ENCODE results near the gene ZDHHC14.
"Not testable (repeated sequence)": the region's sequence is repeated elsewhere in the genome, so short reads cannot be mapped to it uniquely, and the experiment has no call there.

The ZDHHC14 gene

DNA sequence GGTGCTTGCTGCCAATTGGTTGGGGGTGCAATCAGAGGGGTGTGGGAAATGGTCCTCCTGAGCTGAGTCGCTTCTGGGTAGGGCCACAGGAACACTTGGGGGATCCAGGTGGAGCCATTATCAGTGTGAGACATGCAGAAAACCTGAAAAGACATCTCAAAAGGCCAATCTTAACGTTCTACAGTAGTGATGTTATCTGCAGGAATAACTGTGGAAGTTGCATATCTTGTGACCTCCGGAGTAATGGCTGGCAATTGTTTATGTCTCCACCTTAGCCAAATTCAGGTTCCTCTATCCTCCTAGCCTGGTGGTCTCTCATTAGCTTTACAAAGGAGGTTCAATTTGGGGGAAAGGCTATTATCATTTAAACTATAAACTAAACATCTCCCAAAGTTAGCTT is 327.2 kb downstream of the ZDHHC14 start:
- DNase-seq, result no peak

DNA sequence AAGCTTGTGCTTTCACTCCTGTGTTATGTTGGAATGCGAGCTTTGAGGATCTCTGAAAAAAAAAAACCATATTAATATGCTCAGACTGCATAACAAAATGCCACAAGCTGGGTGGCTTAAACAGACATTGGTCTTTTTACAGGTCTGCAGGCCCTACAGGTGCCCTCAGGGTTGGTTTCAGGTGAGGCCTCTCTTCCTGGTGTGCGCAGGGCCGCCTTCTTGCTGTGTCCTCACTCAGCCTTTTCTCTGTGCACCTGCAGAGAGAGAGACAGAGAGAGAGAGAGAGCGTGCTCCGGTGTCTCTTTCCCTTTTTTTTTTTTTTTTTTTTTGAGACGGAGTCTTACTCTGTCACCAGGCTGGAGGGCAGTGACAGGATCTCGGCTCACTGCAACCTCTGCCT is 327.9 kb downstream of the ZDHHC14 start:
- no peak for DNase-seq

DNA sequence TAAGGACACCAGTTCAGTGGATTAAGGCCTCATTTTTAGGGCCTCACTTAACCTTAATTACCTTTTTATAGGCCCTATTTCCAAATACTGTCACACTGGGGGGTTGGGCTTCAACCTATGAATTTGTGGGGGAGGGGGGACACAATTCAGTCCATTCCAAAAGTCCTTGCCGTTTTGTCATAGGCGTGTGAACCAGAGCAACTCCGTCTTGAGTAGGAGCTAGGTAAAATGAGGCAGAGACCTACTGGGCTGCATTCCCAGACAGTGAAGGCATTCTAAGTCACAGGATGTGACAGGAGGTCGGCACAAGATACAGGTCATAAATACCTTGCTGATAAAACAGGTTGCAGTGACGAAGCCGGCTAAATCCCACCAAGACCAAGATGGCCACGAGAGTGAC is 328.6 kb downstream of the ZDHHC14 start:
- no peak for DNase-seq

DNA sequence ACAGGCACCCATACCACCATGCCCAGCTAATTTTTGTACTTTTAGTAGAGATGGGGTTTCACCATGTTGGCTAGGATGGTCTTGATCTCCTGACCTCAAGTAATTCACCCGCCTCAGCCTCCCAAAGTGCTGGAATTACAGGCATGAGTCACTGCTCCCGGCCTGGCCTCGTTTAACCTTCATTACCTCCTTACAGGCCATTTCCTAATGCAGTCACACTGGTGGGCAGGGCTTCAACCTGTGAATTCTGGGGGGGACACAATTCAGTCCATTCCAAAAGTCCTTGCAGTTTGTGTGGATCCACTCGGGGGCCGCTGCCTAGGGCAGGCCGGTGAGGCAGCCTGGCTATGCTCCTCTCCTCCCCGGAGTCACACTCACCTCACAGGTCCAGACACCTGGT is 329.6 kb downstream of the ZDHHC14 start:
- DNase-seq, result no peak

DNA sequence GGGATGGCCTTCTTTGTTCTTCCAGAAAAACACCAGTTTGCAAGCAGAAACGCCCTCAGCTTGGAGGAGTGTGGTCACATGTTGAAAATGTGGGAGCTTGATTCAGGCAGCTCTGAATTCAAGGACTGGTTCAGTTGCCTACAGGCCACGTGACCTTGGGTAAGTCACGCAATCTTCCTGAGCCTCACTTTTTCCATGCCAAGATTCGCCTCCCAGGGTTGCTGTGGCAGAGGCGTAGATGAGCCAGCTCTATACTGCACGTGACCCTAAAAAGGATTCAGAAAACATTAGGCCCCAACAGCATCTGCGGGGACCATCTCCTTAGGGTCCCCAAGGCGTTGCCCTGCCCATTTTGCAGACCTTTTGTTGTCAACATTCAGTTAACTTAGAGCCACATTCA is 330.1 kb downstream of the ZDHHC14 start:
- no peak for DNase-seq

DNA sequence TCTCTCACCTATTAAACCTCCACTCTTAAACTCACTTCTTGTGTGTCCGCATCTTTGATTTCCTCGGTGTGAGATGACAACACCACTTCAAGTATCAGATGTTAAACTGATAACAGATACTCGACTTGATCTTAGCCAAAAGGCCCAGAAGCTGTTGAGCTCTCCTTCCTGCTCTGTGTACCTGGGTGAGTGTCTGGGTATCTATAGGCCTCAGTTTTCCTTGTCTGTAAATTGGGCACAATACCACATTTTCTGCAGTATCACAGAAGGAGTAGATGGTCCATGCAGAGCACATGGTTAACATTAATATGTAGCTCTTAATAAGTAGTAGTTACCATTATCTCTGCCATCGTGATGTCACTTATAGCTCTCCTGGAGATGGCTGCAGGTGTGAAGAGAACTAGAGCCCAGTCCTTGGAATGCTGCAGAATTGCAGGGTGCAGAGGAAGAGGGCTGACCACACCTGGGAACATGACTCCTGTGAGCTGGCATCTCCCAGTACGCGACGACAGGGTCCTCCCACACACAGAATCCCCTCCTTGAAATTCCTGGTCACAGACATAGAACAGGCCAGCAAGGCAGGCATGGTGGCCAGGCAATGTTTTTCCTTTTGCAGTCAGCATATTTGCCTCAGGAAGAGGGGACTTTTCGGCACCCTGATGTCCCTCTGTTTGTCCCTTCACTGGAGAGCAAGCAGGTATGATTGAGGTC is 331.8 kb downstream of the ZDHHC14 start:
- no peak for DNase-seq

DNA sequence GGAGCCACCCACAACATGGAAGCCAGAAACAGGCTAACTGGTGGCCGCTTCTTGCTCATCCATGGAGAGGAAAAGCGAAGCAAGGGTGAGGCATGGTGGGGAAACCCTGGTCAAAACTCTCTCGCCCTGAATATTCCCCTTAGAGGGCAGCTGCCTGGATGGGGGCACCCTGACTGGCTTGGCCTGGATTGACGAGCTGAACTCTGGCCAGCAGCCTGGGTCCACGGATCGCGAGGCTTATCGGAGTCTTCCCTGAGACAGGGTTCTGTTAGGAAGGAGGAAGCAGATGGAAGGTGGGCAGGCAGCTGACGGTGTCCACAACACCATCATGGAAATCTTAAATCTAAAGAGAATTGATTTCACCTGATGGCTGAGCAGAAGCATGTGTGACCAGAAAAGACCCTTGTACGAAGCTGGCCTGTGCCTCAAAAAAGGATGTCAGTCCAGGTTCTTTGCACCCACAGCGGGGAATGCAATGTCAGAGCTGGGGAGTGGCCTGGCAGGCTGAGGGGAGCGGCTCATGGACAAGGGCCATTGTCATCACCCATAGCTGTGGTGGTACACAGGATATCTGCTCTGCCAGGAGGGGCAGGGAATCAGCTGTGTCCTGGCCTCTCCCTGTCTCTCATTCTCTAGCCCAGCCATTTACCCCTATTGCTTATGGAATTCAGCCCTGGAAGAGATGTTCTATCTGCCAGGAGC is 332.6 kb downstream of the ZDHHC14 start:
- no peak for DNase-seq

DNA sequence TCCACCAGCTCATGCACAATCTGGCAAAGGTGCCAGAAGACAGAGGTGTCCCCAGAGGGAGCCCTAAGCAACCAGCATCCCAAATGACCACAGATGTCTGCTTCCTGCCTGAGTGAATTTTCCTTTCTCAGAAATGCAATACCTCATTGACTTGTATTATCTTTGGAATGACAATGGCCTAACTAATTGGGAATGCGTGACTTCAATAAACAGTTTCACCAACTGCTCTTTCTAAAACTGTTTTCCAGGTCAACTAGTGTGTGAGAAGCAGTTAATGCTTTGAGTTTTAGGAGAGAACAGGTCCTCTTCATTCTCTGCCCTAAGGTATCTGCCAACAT is 333.1 kb downstream of the ZDHHC14 start:
- no peak for DNase-seq

DNA sequence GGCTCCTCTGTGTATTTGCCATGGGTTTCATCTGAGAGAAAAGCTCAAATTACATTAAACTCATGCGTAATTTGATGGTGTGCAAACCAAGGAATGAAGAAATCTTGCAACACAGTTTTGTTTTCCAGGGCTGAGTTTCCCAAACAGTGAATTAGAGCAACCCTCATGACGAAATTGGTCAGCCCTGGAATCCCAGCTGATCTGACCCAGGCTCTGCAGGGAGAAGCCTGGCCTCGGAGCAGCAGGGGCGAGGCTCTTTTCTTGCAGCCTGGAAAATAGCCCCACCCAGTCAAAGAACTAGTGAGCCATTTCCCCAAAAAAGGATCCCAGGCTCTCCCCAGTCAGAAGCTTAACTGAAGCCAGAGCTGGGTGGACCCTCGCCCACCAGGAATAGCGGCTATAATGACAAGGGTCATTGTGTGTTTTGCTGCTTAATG is 334.8 kb downstream of the ZDHHC14 start:
- no peak for DNase-seq

DNA sequence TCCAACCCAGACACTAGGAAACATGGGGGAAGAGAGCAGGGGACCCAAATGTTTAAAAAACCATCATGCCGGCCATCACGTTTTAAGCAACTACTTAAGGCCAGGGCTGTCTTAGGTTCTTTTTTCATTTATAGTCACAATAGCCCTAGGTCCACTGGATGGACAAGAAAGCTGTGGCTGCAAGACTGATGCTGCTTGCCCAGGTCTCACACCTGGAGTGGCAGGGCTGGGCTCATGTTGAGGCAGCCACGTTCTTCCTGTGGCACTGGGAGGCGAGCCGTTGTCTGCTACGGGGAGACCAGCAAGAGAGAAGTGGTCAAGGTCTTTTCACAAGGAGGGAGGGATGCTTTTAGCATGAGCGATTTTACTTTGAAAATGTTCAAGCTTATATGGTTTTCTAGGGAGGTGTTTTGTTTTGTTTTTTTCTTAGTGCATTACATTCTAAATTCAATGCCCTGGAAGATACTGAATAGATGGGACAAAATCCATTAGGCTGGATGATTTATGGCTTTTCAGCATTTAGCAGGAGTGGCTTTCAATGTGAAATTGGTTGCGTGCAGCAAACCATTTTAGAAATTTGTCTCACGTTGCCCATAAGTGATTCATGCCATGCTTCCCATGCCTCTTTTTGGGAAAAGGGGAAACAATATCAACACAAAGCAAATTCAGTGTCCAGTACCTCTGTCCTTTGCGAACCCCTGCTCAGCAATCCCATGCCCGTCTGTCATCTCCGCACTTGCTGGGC is 335.4 kb downstream of the ZDHHC14 start:
- DNase-seq, result no peak

DNA sequence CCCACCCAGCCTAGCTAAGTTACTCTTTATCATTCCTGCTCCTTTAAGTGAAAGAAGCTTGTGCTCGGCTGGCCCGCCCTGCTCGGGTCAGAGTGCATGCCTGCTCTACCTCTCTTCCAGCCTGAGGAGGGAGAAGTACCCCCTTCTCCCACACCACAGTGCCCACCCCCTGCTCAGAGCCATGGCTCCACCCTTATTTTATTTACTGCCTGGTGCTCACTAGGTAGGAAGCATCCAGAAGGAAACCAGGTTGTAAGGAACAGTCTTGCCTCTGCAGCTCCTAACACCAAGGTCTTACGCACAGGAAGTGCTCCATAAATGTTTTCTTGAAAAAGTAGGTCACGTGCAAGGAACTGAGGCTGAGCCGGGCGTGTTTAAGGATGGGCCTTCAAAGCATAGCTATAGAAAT is 336.4 kb downstream of the ZDHHC14 start:
- no peak for DNase-seq

DNA sequence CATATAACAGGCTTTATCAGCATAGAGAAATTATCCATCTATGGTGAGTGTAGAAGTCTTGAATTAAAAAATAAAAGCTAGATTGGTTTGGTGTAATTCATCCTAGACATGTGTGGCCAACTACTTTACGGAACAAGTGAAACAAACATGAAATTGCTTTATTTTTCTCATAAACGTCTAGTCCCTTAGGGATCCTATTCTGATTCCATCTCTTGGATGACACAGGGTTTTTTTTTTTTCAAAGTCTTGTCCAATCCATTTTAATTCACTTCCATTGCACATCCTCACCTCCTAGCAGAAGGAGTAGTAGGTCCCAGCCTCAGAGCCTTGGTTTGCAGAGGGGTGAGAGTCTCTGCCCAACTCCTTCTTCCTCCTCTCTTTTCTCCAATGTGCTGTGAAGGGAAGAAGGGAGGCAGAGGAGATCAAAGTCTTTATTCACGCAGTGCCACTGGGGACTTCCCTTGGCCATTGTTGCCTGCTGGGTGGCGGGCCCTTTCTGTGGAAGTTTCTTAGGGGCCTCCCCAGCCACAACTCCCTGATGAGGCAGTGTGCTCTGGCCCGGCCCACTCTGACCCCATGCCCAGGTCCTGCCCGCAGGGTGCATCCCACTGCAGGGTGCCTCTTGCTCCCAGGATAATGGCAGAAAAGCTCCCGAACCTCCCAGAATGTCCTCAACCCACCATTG is 337.7 kb downstream of the ZDHHC14 start:
- no peak for DNase-seq

DNA sequence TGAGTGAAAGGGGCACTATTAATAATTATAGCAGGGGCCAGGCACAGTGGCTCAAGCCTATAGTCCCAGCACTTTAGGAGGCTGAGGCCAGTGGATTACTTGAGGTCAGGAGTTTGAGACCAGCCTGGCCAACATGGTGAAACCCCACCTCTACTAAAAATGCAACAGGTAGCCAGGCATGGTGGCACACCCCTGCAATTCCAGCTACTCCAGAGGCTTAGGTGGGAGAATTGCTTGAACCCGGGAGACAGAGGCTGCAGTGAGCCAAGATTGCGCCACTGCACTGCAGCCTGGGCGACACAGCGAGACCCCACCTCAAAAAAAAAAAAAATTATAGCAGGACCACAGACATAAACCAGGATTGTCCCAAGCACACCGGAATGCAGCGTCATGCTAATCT is 340.0 kb downstream of the ZDHHC14 start:
- not testable (repeated sequence) for DNase-seq

DNA sequence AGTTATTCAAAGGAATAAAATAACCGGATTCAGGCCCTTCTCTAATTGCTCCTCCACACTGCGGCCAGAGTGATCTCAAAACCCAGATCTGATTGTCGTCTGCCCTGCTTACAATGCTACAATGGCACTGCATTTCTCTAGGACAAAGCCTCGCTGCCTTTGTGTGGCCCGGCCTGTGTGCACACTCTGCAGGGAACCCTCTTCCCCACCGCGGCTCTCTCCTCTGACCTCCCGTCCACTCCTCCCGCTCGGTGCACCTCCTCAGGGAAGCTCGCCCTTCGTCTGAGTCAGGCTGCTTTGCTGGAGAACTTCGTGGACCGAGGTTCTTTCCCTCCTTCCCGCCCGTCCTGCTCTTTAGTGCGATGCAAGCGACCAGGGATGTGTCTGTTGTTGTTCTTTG is 340.4 kb downstream of the ZDHHC14 start:
- no peak for DNase-seq

DNA sequence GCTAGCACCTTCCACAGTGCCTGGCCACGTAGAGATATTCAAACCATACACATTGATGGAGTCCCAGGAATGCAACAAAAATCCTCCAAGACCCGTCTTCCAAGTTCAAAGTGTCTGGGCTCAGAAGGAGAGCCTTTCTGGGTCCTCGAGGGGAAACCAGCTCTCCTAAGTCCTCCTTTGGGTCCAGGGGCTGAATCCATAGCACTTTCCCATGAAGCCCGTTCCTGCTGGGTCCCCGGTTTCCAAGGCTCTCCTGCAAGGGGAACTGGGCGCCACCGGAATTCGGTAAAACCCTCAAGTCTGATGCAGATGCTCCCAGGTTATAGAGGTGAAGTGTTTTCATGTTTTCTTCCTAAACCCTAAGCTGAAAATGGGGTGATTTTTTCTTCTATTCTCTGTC is 340.8 kb downstream of the ZDHHC14 start:
- no peak for DNase-seq

DNA sequence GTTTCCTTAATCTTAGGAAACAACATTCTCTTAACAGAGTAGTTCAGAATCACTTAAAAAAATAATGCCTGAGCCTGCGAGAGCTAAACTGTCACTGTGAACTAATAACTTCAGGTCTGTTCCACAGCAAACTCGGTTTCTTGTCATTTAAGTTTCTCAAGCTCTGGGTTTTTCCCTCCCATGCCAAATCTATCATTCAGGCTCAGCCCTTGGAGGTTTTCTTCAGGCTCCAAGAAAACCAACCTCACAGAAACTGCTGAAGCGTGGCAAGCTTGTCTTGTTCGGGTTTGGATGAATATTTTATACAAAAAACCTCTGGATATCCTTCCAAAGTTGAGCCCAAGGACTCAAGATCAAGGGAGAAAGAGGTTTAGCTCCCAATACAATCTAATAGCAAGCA is 342.4 kb downstream of the ZDHHC14 start:
- DNase-seq, result no peak

DNA sequence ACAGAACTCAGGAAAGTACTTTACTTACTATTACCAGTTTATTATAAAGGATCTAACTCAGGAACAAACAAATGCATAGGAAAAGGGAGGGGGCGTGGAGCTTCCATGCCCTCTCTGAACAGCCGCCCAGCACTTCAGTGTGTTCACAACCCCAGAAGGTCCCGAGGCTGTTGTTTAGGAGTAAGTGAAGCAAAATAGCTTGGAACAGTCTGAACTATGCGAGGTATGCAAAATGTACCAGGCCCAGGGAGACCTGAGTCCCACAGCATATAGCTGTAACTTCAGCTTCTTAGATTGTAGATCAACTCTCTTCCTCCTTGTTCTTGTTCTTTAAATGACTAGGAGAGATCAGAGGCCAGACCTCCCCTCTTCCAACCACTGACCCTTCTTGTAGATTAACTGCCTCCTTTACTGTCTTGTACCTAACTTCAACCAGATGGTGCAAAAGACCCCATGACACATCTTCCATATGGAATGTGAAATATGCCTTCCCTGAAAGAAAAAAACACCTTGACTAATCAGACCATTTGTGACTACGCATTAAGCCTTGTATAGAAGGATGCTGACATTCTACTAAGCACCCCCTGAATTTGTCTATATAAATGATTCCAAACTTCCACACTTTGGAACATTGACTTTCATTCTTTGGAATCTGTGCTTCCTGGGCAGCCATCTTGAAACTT is 343.3 kb downstream of the ZDHHC14 start:
- DNase-seq, result no peak

DNA sequence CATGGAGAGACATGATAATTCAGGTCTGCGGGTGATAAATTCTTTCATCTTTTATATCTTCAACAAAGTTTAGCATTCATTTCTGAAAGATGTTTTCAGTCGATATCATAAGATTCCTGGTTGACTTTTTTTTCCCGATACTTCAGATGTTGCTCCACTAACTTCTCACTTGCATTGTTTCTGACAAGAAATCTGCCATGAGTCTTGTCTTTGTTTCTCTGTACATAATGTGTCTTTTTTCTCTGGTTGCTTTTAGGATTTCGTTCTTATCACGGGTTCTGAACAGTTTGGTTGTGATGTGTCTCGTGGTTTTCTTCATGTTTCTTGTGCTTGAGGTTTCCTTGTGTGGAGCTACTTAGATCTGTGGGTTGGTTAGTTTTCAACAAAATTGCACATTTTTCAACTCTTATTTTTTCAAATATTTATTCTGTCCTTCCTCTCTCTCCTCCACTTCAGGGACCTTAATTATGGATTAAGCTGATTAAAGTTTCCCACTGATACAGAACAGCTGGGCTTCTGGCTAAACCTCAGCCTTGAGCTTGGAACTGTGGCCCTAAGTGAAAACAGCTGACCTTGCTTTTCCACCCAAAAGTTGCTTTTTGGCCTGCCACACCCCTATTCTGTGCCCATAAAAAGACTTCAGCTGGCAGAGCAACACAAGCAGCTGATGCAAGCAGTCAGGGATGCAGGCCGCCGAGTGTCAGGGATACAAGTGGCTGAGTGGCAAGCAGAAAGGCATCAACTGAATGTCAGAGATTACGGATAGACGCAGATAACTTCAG is 344.2 kb downstream of the ZDHHC14 start:
- no peak for DNase-seq

DNA sequence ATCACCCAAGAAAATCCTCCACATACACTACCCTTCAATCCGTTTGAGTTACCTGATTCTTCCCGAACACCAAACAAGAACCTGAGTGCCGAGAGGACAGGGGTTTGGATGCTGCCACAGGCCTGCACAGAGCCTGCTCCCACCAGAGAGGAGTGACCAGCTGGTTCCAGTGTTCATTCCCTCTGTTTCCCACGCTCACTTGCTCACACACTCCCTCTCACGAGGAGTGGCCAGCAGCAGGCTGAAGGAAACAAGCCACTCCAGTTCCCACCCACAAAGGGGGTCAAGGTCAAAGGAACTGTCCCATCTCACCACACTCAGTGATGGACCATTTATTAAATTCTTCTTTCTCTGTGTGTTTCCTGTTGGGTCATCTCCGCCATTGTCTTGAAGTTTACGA is 344.8 kb downstream of the ZDHHC14 start:
- DNase-seq, result no peak

DNA sequence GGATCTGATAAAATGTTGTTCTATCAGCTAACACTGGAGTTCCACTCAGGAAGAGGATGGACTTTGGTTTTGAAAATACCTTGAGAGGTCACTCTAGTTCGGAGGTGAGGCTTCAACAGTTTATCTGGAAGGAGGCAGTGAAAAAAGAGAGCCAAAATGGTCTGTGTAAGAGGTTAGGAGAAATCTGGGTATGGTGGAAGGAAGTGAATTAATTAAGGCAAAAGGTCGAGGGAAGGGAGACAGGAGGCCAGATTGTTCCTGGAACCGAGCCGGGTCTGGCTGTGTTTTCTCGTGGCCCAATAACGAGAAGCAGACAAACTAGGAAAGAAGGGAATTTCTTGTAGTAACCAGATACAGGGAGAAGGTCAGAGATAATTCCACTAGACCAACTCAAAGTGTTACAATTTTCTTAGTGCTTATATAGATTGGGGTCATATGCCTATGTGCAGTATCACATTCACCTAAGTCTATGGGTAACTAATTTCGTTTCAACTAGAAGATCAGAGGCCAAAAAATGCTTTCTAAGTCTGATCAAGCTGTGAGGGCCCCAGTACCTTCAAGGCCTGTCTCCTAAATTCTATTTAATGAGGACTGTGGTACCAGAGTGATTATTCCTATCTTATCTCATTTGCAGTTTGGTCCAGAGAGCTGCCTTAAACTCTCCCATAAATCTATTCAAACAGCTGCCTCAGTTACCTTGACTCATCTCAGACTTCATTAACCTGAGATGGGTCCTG is 346.1 kb downstream of the ZDHHC14 start:
- no peak for DNase-seq
